ENCODE measurements around the gene DNAAF8. TPM values are rescaled to one million over a fixed set of nuclear protein-coding genes. Genes with fewer than 3 reads are reported as not detected.

The DNAAF8 gene
- polyA plus RNA-seq, 4 donors = 2.0 to 3.5 (median 2.4) TPM

DNA sequence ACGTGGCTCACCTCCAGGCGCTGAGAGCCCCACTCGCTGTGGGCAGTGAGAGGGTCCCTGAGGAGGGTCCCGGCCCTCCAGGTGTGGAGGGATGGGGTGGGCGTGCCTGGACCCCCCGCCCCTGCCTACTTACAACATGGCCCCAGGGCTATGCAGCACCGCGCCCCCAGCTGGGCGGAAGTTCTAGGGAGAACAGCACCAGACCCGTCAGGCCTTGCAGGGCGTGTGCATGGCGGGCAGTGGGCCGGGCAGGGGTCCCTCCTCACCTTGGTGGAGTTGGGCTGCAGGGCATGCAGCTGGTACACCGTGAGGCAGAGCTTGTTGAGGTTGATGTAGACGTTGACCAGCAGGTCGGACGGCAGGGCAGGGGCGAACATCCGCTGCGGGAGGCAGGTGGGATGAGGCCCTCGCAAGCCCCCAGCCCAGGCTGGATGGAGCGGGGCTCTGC lies 63.5 kb downstream of the DNAAF8 start:
- DNase-seq (ENCODE audit: low read depth in 4 of 4, low spot score in 2 of 4) = no peak

DNA sequence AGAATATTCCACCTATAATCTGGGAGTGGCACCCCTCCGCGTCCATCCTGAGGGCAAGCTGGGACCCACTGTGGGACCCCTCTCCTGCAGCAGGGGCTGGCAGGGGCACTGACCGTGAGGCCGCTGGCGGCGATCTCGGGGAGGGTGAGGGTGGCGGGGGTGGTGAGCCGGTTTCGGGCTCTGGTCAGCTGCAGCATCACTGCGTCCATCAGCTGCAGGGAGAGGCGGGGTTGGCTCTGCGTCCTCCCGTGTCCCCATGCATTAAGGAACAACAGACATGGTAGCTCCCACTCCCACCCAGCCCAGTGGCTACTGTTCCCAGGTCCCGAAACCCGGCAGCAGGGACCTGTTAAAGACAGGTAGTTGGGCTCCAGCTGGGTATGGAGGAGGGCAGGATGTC lies 64.1 kb downstream of the DNAAF8 start:
- no peak for DNase-seq (ENCODE audit: low read depth in 4 of 4, low spot score in 2 of 4)

Other genes with a start within 250 kb of the DNAAF8 start
- gene CDIP1, start 195.8 kb upstream of the DNAAF8 start, polyA plus RNA-seq (ENCODE audit: insufficient read length in 4 of 4) = 10 to 100 TPM; 28.0 to 30.7 (median 30.6) TPM
- gene C16orf96, start 178.2 kb upstream of the DNAAF8 start, polyA plus RNA-seq (ENCODE audit: insufficient read length in 4 of 4) = under 1 TPM; 0.23 to 0.43 (median 0.31) TPM
- gene UBALD1, start 119.6 kb upstream of the DNAAF8 start, polyA plus RNA-seq (ENCODE audit: insufficient read length in 4 of 4) = 10 to 100 TPM in 3 of 4 donors, 1 to 10 TPM in 1; 10.0 to 30.7 (median 23.6) TPM
- 10 to 100 TPM; 38.4 to 71.1 (median 61.0) TPM for gene MGRN1, start 109.7 kb upstream of the DNAAF8 start, polyA plus RNA-seq (ENCODE audit: insufficient read length in 4 of 4)
- gene NUDT16L1, start 41.0 kb upstream of the DNAAF8 start, polyA plus RNA-seq (ENCODE audit: insufficient read length in 4 of 4) = 10 to 100 TPM; 37.0 to 66.3 (median 49.7) TPM
- 10 to 100 TPM; 18.2 to 38.7 (median 30.3) TPM for gene ANKS3, start 266 bp upstream of the DNAAF8 start, polyA plus RNA-seq (ENCODE audit: insufficient read length in 4 of 4)
- gene ZNF500, start 32.6 kb downstream of the DNAAF8 start, polyA plus RNA-seq (ENCODE audit: insufficient read length in 4 of 4) = 10 to 100 TPM; 12.7 to 25.8 (median 16.2) TPM
- gene SEPTIN12, start 53.8 kb downstream of the DNAAF8 start, polyA plus RNA-seq (ENCODE audit: insufficient read length in 4 of 4) = under 1 TPM in 2 of 4 donors, not detected in 2; 0.19 to 0.30 TPM
- gene SMIM22, start 60.8 kb downstream of the DNAAF8 start, polyA plus RNA-seq (ENCODE audit: insufficient read length in 4 of 4) = 10 to 100 TPM in 3 of 4 donors, 1 to 10 TPM in 1; 9.6 to 12.4 (median 11.3) TPM
- 10 to 100 TPM; 29.8 to 58.2 (median 40.9) TPM for gene ROGDI, start 68.1 kb downstream of the DNAAF8 start, polyA plus RNA-seq (ENCODE audit: insufficient read length in 4 of 4)
- 100 to 1,000 TPM; 120 to 150 (median 135) TPM for gene GLYR1, start 112.8 kb downstream of the DNAAF8 start, polyA plus RNA-seq (ENCODE audit: insufficient read length in 4 of 4)
- 10 to 100 TPM; 30.0 to 45.2 (median 34.5) TPM for gene UBN1, start 112.9 kb downstream of the DNAAF8 start, polyA plus RNA-seq (ENCODE audit: insufficient read length in 4 of 4)
- gene PPL, start 202.6 kb downstream of the DNAAF8 start, polyA plus RNA-seq (ENCODE audit: insufficient read length in 4 of 4) = 10 to 100 TPM; 26.5 to 39.9 (median 31.2) TPM
- under 1 TPM; 0.14 to 0.30 (median 0.17) TPM for gene SEC14L5, start 223.8 kb downstream of the DNAAF8 start, polyA plus RNA-seq (ENCODE audit: insufficient read length in 4 of 4)

Data from left renal cortex interstitium (tissue), 4 donors.